Glutamatergic neuron (in vitro differentiated cells): ENCODE results near the gene ARID4B. TPM values are rescaled to one million over a fixed set of nuclear protein-coding genes. Genes with fewer than 3 reads are reported as not detected.

Source experiments
- DNase-seq: peaks from one replicate; pipeline ENCODE4 v3.0.0; 2022
- H3K27ac Mint-ChIP-seq: one replicate; pipeline ENCODE4 v1.8.0; 2020; ENCODE audit warnings: mild to moderate bottlenecking, mixed read lengths, inconsistent platforms; ENCODE audit not compliant: unreplicated experiment
- H3K27me3 Mint-ChIP-seq: one replicate; pipeline ENCODE4 v1.8.0; 2020; ENCODE audit warnings: mild to moderate bottlenecking, moderate library complexity, mixed read lengths, inconsistent platforms; ENCODE audit not compliant: unreplicated experiment
- H3K36me3 Mint-ChIP-seq: one replicate; pipeline ENCODE4 v1.8.0; 2020; ENCODE audit warnings: mild to moderate bottlenecking, mixed read lengths, inconsistent platforms; ENCODE audit not compliant: unreplicated experiment
- H3K4me1 Mint-ChIP-seq: one replicate; pipeline ENCODE4 v1.8.0; 2020; ENCODE audit warnings: mild to moderate bottlenecking, low read depth, mixed read lengths, inconsistent platforms; ENCODE audit not compliant: unreplicated experiment
- H3K4me3 Mint-ChIP-seq: one replicate; pipeline ENCODE4 v1.8.0; 2020; ENCODE audit warnings: mild to moderate bottlenecking, mixed read lengths, inconsistent platforms; ENCODE audit not compliant: unreplicated experiment
- H3K9me3 Mint-ChIP-seq: one replicate; pipeline ENCODE4 v1.8.0; 2020; ENCODE audit warnings: mild to moderate bottlenecking, moderate library complexity, mixed read lengths, inconsistent platforms; ENCODE audit not compliant: unreplicated experiment
- CTCF ChIP-seq: fragments of 200-600 bp; sonication (generic); IDR thresholded peaks from one replicate; pipeline ENCODE4 v1.5.0; 2021; ENCODE audit not compliant: partially characterized antibody, unreplicated experiment
- total RNA-seq: library from RNA; stranded (reverse); fragmentation: NEBNext Ultra II Directional; extraction: Animal tissue kit (Norgen Biotek cat#: 25700); gene quantifications from one replicate; pipeline ENCODE4 v1.2.1, GENCODE V29; 2021; ENCODE audit not compliant: unreplicated experiment

Gene ARID4B
- total RNA-seq, 1 donor from 2014 or later: 65.9 TPM

- no peak for DNase-seq
- no peak for TF ChIP-seq CTCF
- no peaks in the 10 kb centered on the region for H3K36me3 Mint-ChIP-seq
- no peak overlapping the region for H3K4me3 Mint-ChIP-seq
- no peaks in the 10 kb centered on the region for H3K27me3 Mint-ChIP-seq
- H3K9me3 Mint-ChIP-seq: no peaks in the 10 kb centered on the region
- H3K27ac Mint-ChIP-seq: no peak overlapping the region
- no peaks in the 10 kb centered on the region for H3K4me1 Mint-ChIP-seq
Measured at GRCh38 chr1:235351898-235352297, 23.9 kb upstream of the ARID4B start.

- no peaks in the 10 kb centered on the region for H3K9me3 Mint-ChIP-seq
- no peak for DNase-seq
- no peaks in the 10 kb centered on the region for H3K4me1 Mint-ChIP-seq
- H3K27me3 Mint-ChIP-seq: no peaks in the 10 kb centered on the region
- H3K27ac Mint-ChIP-seq: no peak overlapping the region
- H3K4me3 Mint-ChIP-seq: no peak overlapping the region
- no peaks in the 10 kb centered on the region for H3K36me3 Mint-ChIP-seq
- TF ChIP-seq CTCF: no peak
Measured at GRCh38 chr1:235351441-235351840, 23.5 kb upstream of the ARID4B start.

DNA sequence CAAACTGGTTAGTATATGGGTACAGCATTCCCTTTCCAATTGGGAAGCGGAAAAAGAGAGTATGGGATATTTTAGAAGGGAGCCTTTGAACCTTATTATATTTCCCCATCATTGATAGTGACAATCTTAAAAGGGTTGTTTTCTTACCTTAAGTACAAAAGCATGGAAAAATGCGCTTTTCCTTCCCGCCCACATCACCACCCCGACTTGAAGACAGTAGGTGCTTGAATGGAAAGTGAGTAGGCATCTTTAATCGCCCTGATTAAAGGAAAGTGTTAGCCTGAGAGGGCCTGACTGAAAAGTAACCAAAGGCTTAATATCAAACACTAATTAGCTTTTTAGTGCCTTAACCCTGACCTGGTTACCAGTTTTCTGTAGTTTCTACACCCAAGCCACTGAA, 15.7 kb upstream of the ARID4B start:
- no peak overlapping the region for H3K4me3 Mint-ChIP-seq

GRCh38 chr1:235342471-235342870, 14.5 kb upstream of the ARID4B start:
- peaks cover 2% of the 10 kb centered on the region for H3K9me3 Mint-ChIP-seq
- no peaks in the 10 kb centered on the region for H3K4me1 Mint-ChIP-seq
- no peak overlapping the region for H3K4me3 Mint-ChIP-seq
- no peak overlapping the region for H3K27ac Mint-ChIP-seq
- DNase-seq: no peak
- H3K27me3 Mint-ChIP-seq: no peaks in the 10 kb centered on the region
- TF ChIP-seq CTCF: no peak
- peaks cover 5% of the 10 kb centered on the region for H3K36me3 Mint-ChIP-seq

More for the DNA sequence above, 15.7 kb upstream of the ARID4B start:
- H3K27ac Mint-ChIP-seq: no peak overlapping the region
- no peaks in the 10 kb centered on the region for H3K27me3 Mint-ChIP-seq
- peaks cover 5% of the 10 kb centered on the region for H3K36me3 Mint-ChIP-seq
- TF ChIP-seq CTCF: no peak
- H3K4me1 Mint-ChIP-seq: no peaks in the 10 kb centered on the region
- peaks cover 2% of the 10 kb centered on the region for H3K9me3 Mint-ChIP-seq
- no peak for DNase-seq

DNA sequence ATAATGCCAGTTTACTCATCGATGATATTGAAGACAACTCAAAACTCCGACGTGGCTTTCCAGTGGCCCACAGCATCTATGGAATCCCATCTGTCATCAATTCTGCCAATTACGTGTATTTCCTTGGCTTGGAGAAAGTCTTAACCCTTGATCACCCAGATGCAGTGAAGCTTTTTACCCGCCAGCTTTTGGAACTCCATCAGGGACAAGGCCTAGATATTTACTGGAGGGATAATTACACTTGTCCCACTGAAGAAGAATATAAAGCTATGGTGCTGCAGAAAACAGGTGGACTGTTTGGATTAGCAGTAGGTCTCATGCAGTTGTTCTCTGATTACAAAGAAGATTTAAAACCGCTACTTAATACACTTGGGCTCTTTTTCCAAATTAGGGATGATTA, 14.1 kb upstream of the ARID4B start:
- H3K4me1 Mint-ChIP-seq: no peaks in the 10 kb centered on the region
- H3K27ac Mint-ChIP-seq: no peak overlapping the region
- DNase-seq: no peak
- H3K9me3 Mint-ChIP-seq: peaks cover 2% of the 10 kb centered on the region
- H3K4me3 Mint-ChIP-seq: no peak overlapping the region
- H3K27me3 Mint-ChIP-seq: no peaks in the 10 kb centered on the region
- H3K36me3 Mint-ChIP-seq: peaks cover 5% of the 10 kb centered on the region
- TF ChIP-seq CTCF: no peak
